Measurements from ENCODE around the gene ZNG1A. TPM values are rescaled to one million over a fixed set of nuclear protein-coding genes. Genes with fewer than 3 reads are reported as not detected.
"Not testable (repeated sequence)": the region's sequence is repeated elsewhere in the genome, so short reads cannot be mapped to it uniquely, and the experiment has no call there.

The ZNG1A gene
- polyA plus RNA-seq, 3 donors = 26.7 to 70.5 (median 53.1) TPM

GRCh38 chr9:159871-160270, 19.0 kb downstream of the ZNG1A start:
- H3K27ac Mint-ChIP-seq = peak overlapping the region in 1 of 7 donors; percentile 70
- H3K4me2 ChIP-seq (replicated peaks; ENCODE audit: extremely low read depth, low read length, poor library complexity, severe bottlenecking); H3K4me3 Mint-ChIP-seq; H3K4me1 ChIP-seq (ENCODE audit: control insufficient read depth in 1 of 2, insufficient read depth in 2 of 2, low read length in 2 of 2); H3K4me3 ChIP-seq (replicated peaks in 1 of 3; ENCODE audit: low read depth in 2 of 3, low read length in 3 of 3); H3K9me3 ChIP-seq (replicated peaks in 1 of 2; ENCODE audit: control insufficient read depth in 1 of 2, insufficient read depth in 1 of 2, low read length in 2 of 2); H3K4me1 Mint-ChIP-seq; H4K20me1 ChIP-seq (ENCODE audit: insufficient read depth, low read length); H3K36me3 Mint-ChIP-seq; H3K9ac ChIP-seq (ENCODE audit: insufficient read depth, low read length, poor library complexity, severe bottlenecking); H3K9me3 Mint-ChIP-seq; H3K27ac ChIP-seq (ENCODE audit: low read depth in 1 of 2, low read length in 2 of 2); H3K79me2 ChIP-seq (ENCODE audit: insufficient read depth, low read length); H3K36me3 ChIP-seq (replicated peaks in 1 of 2; ENCODE audit: control insufficient read depth in 1 of 2, insufficient read depth in 2 of 2, low read length in 2 of 2); H2AFZ ChIP-seq (ENCODE audit: insufficient read depth, low read depth, low read length, poor library complexity, severe bottlenecking); intact Hi-C loops (cut with micrococcal nuclease); H3K27me3 ChIP-seq (ENCODE audit: control insufficient read depth in 2 of 2, insufficient read depth in 2 of 2, low read length in 2 of 2); H3K27me3 Mint-ChIP-seq (ENCODE audit: low read depth in 3 of 3): not testable (repeated sequence)
- DNase-seq = peak in 2 of 3 donors; percentile 3
- no CpG with 5 or more reads among the region's 1 CpG for WGBS (ENCODE audit: insufficient coverage)

GRCh38 chr9:151173-151572, 27.7 kb downstream of the ZNG1A start:
- H3K4me1 ChIP-seq (ENCODE audit: control insufficient read depth in 1 of 2, insufficient read depth in 2 of 2, low read length in 2 of 2); intact Hi-C loops (cut with micrococcal nuclease); H3K4me3 Mint-ChIP-seq; H3K4me1 Mint-ChIP-seq; H3K27me3 Mint-ChIP-seq (ENCODE audit: low read depth in 3 of 3); H3K9me3 ChIP-seq (replicated peaks in 1 of 2; ENCODE audit: control insufficient read depth in 1 of 2, insufficient read depth in 1 of 2, low read length in 2 of 2); DNase-seq; H3K79me2 ChIP-seq (ENCODE audit: insufficient read depth, low read length); H3K4me3 ChIP-seq (replicated peaks in 1 of 3; ENCODE audit: low read depth in 2 of 3, low read length in 3 of 3); H3K9ac ChIP-seq (ENCODE audit: insufficient read depth, low read length, poor library complexity, severe bottlenecking); H4K20me1 ChIP-seq (ENCODE audit: insufficient read depth, low read length); H3K9me3 Mint-ChIP-seq; H3K27ac ChIP-seq (ENCODE audit: low read depth in 1 of 2, low read length in 2 of 2); H3K36me3 ChIP-seq (replicated peaks in 1 of 2; ENCODE audit: control insufficient read depth in 1 of 2, insufficient read depth in 2 of 2, low read length in 2 of 2); H3K27me3 ChIP-seq (ENCODE audit: control insufficient read depth in 2 of 2, insufficient read depth in 2 of 2, low read length in 2 of 2); H3K27ac Mint-ChIP-seq; H2AFZ ChIP-seq (ENCODE audit: insufficient read depth, low read depth, low read length, poor library complexity, severe bottlenecking); H3K4me2 ChIP-seq (replicated peaks; ENCODE audit: extremely low read depth, low read length, poor library complexity, severe bottlenecking): not testable (repeated sequence)
- H3K36me3 Mint-ChIP-seq = peaks cover 8 to 18% of the 10 kb centered on the region in 2 donors

DNA sequence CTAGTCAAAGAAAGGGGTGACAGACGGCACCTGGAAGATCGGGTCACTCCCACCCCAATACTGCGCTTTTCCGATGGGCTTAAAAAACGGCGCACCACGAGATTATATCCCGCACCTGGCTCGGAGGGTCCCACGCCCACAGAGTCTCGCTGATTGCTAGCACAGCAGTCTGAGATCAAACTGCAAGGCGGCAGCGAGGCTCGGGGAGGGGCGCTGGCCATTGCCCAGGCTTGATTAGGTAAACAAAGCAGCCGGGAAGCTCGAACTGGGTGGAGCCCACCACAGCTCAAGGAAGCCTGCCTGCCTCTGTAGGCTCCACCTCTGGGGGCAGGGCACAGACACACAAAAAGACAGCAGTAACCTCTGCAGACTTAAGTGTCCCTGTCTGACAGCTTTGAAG, 39.0 kb downstream of the ZNG1A start:
- H3K79me2 ChIP-seq (ENCODE audit: insufficient read depth, low read length); H3K27me3 ChIP-seq (ENCODE audit: control insufficient read depth in 2 of 2, insufficient read depth in 2 of 2, low read length in 2 of 2); H3K27ac ChIP-seq (ENCODE audit: low read depth in 1 of 2, low read length in 2 of 2); H3K27ac Mint-ChIP-seq; H3K4me3 ChIP-seq (replicated peaks in 1 of 3; ENCODE audit: low read depth in 2 of 3, low read length in 3 of 3); intact Hi-C loops (cut with micrococcal nuclease); H3K9me3 Mint-ChIP-seq; H3K36me3 ChIP-seq (replicated peaks in 1 of 2; ENCODE audit: control insufficient read depth in 1 of 2, insufficient read depth in 2 of 2, low read length in 2 of 2); H3K9ac ChIP-seq (ENCODE audit: insufficient read depth, low read length, poor library complexity, severe bottlenecking); H2AFZ ChIP-seq (ENCODE audit: insufficient read depth, low read depth, low read length, poor library complexity, severe bottlenecking); H3K27me3 Mint-ChIP-seq (ENCODE audit: low read depth in 3 of 3); H3K4me1 Mint-ChIP-seq; H3K4me2 ChIP-seq (replicated peaks; ENCODE audit: extremely low read depth, low read length, poor library complexity, severe bottlenecking); DNase-seq; H3K4me1 ChIP-seq (ENCODE audit: control insufficient read depth in 1 of 2, insufficient read depth in 2 of 2, low read length in 2 of 2); H4K20me1 ChIP-seq (ENCODE audit: insufficient read depth, low read length); H3K9me3 ChIP-seq (replicated peaks in 1 of 2; ENCODE audit: control insufficient read depth in 1 of 2, insufficient read depth in 1 of 2, low read length in 2 of 2); H3K4me3 Mint-ChIP-seq: not testable (repeated sequence)
- H3K36me3 Mint-ChIP-seq = peaks cover 6 to 15% of the 10 kb centered on the region in 2 donors
- WGBS (ENCODE audit: insufficient coverage) = 97% methylated on average over 5 of the region's 17 CpGs

GRCh38 chr9:117995-118467, 60.8 kb downstream of the ZNG1A start, which contains the start of gene FOXD4:
TSS of gene FOXD4 (minus strand) at chr9:118417. CDS start at chr9:118119, 298 bp downstream.
- peaks cover 19 to 38% of the 10 kb centered on the region in 2 donors for H3K27me3 ChIP-seq (ENCODE audit: control insufficient read depth in 2 of 2, insufficient read depth in 2 of 2, low read length in 2 of 2)
- Mint-ChIP-seq H3K36me3 (peaks cover 16 to 29% of the 10 kb centered on the region in 2 donors), H3K9me3 (peaks cover 0 to 22% (median 10%) of the 10 kb centered on the region in 7 donors), H3K27ac (peak within 1 kb of the TSS in 1 of 7 donors; percentile 40), H3K4me3 (peak within 1 kb of the TSS; percentile 58 to 87), H3K4me1 (peaks cover 25% of the 10 kb centered on the region), H3K27me3 (ENCODE audit: low read depth in 3 of 3) (peaks cover 43 to 61% (median 50%) of the 10 kb centered on the region in 3 donors)
- H3K4me2 ChIP-seq (replicated peaks; ENCODE audit: extremely low read depth, low read length, poor library complexity, severe bottlenecking); H4K20me1 ChIP-seq (ENCODE audit: insufficient read depth, low read length); H3K4me3 ChIP-seq (replicated peaks in 1 of 3; ENCODE audit: low read depth in 2 of 3, low read length in 3 of 3); intact Hi-C loops (cut with micrococcal nuclease); H3K9ac ChIP-seq (ENCODE audit: insufficient read depth, low read length, poor library complexity, severe bottlenecking); H3K36me3 ChIP-seq (replicated peaks in 1 of 2; ENCODE audit: control insufficient read depth in 1 of 2, insufficient read depth in 2 of 2, low read length in 2 of 2); H3K27ac ChIP-seq (ENCODE audit: low read depth in 1 of 2, low read length in 2 of 2); H2AFZ ChIP-seq (ENCODE audit: insufficient read depth, low read depth, low read length, poor library complexity, severe bottlenecking); H3K9me3 ChIP-seq (replicated peaks in 1 of 2; ENCODE audit: control insufficient read depth in 1 of 2, insufficient read depth in 1 of 2, low read length in 2 of 2); DNase-seq; H3K79me2 ChIP-seq (ENCODE audit: insufficient read depth, low read length): not testable (repeated sequence)
- peaks cover 20 to 21% of the 10 kb centered on the region in 2 donors for H3K4me1 ChIP-seq (ENCODE audit: control insufficient read depth in 1 of 2, insufficient read depth in 2 of 2, low read length in 2 of 2)
- WGBS (ENCODE audit: insufficient coverage) = no CpG with 5 or more reads among the region's 30 CpGs
